GM21737 (cell line): ENCODE data around the gene DDX1.
"Not testable (repeated sequence)": the region's sequence is repeated elsewhere in the genome, so short reads cannot be mapped to it uniquely, and the experiment has no call there.

ENCODE experiments used
- ATAC-seq: cut with Tn5 transposase; IDR thresholded peaks from one replicate; pipeline ENCODE4 v1.9.1; 2021; ENCODE audit warnings: mild to moderate bottlenecking, moderate library complexity; ENCODE audit not compliant: unreplicated experiment

DDX1 gene

DNA sequence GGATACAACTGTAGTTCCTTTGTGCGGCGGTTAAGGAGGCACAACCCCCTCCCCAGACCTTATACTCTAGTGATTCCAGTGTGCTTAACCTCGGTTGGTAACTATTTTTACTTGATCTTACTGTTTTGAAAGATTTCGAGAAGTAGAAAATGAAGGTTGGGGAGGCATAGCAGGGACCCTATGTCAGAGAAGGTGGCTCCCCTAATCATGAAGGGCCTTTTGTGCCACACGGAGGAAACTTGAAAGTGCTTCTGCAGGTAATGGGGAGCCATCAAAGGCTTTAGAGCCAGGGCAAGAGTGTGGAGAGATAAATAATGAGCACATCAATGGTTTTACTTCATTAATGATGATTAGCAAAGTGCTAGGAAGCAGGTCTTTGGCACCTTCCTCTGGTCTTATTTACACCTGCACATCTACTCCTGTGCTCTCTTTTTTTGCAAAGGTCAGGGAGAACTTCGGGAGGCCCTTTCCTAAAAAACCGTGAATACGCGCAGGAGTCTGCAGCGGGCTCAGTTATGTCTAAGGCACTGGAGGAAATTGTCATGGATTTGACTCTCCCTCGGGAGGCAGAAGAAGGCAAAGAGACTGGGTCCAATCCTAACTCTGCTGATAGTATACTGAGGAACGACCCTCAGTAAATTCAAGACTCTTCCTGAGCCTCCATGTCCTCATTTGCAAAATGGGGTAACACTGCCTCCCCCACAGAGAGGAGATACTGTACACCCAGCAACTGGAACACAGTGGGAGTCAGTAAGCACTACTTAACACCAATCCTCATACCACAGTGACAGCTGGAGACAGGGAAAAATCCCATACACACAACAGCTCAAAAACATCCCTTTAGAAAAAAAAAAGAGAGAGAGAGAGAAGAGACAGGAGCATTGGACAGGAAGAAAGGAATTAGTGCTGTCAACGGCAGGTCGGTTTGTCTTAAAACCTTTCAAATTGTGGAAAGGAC lies 81.6 kb downstream of the DDX1 start:
- no peak for ATAC-seq

DNA sequence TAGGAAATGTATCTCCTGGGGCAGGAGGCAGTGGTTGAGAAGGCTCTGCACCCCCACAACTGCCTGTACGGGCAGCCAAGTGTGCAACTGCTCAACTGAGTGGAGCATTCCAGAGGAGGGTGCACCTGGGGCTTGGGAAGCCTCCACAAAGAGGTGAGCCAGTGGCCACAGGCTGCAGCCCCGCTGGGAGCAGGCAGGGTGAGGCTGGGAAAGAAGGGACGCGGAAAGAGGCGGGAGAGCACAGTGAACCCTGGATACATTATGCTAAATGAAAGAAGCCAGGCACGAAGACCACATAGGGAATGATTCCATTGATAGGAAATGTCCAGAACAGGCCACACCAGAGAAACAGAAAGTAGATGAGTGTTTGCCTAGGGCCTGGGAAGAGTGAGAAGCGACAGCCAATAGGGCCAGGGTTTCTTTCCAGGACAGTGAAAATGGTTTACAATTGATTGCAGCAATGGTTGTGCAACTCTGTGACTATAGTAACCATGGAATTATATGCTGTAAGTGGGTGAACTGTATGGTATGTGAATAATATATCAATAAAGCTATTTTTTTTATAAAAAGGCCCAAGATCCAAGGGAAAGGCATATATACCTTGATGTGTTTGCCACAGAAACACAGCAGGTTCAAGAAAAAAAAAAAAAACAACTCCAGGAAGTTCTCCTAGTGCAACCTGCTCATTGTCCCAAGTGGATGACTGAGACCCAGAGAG lies 82.4 kb downstream of the DDX1 start:
- no peak for ATAC-seq

DNA sequence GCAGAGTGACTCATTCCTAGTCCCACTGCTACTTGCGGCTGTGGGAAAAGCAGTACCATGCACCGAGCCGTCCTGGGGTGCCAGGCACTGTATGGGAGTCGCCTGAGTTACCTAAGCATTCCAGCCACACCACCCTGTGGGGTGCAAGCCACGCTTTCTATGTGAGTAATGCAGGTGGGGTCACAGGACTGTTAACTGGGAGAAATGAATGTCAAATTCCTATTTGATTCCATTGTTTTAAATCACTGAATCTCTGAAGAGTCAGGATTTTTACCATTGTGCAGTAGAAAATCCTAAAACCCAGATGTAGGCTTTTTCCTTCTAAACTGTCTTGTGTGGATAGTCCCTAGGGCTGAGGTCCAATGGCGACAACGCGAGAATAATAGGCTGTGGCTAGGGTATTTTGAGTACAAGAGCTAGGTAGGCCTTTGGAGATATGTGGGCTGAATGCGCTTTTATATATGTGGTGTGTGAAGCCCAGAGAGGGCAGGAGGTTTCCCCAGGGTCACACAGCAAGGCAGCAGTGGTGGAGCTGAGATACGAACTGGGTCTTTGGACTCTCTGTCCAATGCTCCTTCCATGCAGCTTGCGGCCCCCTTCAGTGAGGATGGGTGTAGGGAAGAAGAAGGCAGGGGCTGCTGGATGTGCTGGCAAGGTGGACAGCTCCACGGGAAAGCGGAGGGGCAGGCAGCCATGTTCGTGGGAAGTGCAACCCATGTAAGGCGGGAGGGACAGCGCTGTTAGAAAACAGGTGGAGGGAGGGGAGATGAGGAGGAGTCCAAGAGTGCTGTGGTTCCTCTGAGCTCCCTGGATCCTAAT lies 83.2 kb downstream of the DDX1 start:
- ATAC-seq, result no peak

DNA sequence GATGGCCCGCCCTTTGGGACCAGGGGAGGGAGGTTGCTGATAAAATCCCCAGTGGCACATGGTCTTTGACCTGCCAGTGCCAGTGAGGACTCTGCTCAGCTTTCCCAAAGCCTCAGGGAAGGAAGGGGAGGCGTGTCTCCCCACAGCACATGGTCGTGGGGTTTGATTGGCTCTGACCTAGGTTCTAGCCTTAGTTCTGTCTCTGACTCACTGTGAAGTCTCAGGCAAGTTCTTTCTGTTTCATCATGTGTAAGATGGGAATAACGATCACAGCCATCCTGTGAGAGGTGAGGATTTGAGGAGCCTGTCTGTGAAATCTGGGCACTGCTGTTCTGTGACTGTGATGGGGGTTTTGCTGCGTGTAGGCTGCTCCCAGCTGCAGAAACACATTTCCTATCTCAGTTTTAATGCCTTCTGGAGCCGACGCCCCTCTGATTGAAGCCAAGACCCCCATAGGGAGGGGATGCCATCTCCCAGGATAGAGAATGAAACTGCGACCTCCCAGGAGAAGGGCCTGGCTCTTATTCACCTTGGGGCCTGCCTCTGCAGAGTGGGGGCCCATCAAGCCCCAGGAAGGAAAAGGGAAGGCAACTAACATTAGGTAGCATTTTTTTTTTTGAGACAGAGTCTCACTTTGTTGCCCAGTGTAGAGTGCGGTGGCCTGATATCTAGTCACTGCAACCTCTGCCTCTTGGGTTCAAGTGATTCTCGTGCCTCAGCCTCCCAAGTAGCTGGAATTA lies 84.0 kb downstream of the DDX1 start:
- ATAC-seq, result no peak

DNA sequence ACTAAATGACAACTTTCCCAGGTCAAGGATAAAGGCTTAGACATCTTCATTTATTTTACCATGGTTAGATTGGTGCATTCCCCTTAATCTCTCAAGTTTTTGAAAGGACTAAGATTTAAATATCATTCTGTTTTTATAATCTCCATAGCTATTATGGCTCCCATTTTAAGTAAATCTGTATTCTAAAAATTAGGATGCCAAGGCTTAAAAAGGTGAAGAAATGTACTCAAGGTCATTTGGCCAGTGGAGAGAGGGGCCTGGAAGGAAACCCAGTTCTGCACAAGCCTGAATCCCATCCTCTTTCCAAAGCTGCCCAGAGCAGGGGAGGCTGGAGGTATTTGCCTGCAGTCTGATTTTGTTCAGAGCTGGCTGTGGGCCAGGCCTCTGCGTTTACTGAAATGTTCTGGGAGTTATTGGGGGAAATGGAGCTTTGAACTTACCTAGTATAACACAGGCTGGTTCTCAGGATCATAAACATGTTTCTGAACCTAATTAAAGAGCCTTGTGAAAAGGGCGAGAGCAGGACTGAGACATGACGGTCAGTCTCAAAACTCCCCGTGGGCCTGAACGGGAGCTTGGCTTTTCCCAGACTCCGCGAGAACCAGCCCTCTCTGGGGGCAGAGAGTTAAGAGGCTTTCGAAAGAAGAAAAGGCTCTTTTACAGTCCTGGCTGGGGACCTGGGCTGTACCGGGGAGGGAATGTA lies 85.6 kb downstream of the DDX1 start:
- no peak for ATAC-seq

DNA sequence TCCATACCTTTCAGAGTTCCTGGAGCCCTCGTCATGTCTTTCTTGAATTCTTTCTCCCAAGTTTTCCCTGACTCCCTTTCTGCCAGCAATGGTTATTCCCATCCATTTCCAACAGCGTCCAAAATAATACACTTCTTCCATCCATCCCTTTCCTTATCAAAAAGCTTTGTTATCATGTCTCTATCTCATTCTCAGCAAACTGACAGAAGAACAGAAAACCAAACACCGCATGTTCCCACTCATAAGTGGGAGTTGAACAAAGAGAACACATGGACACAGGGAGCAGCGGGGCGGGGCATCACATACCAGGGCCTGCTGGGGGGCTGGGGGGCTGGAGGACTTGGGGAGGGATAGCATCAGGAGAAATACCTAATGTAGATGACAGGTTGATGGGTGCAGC lies 86.7 kb downstream of the DDX1 start:
- ATAC-seq, result no peak

DNA sequence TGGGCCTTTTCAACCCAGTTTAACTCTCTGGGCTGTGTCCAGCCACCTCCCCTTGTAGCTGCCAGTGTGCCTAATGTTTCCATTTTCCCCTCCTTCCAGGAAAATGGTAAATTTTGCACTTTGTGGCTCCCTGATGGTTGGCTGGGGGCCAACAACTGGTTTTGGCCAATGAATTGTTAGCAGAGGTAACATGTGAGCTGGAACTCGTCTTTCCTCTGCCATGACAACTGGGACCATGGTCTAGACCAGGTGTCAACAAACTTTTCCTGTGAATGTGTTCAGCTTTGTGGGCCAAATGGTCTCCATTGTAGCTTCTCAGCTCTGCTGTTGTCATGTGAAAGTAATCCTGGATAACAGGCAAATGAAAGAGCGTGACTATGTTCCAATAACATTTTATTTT lies 87.2 kb downstream of the DDX1 start:
- ATAC-seq, result no peak

DNA sequence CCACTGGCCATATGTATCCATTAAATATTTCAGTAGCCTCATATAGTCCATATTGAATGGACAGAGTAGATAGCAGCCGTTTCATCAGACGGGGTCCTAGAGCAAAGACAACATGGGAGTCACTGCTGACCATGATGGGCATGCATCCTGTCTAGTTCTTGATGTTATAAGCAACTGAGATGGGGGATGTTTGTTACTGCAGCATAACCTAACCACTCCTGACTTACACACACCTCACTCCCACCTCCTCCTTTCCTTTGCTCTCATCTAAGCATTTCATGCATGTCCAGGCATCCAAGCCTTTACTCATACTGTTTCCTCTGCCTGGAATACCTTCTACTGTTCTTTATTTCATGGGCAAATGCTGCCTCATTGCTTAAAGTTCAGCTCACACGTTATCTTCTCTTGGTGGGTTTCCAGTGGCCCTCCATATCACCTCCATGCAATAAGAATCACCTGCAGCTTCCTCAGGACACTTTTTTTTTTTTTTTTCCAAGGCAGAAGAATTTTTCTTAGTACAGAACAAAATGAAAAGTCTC lies 87.8 kb downstream of the DDX1 start:
- no peak for ATAC-seq

DNA sequence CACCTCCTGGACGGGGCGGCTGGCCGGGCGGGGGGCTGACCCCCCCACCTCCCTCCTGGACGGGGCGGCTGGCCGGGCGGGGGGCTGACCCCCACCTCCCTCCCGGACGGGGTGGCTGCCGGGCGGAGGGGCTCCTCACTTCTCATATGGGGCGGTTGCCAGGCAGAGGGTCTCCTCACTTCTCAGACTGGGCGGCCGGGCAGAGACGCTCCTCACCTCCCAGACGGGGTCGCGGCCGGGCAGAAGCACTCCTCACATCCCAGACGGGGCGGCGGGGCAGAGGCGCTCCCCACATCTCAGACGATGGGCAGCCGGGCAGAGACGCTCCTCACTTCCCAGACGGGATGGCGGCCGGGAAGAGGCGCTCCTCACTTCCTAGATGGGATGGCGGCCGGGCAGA lies 88.5 kb downstream of the DDX1 start:
- not testable (repeated sequence) for ATAC-seq
